ENCODE data around the gene DLX4.

Gene DLX4

GRCh38 chr17:49949634-49950033, 19.4 kb upstream of the DLX4 start:
- no peak for DNase-seq

GRCh38 chr17:49951362-49952082, 17.5 kb upstream of the DLX4 start:
- DNase-seq, result no peak

DNA sequence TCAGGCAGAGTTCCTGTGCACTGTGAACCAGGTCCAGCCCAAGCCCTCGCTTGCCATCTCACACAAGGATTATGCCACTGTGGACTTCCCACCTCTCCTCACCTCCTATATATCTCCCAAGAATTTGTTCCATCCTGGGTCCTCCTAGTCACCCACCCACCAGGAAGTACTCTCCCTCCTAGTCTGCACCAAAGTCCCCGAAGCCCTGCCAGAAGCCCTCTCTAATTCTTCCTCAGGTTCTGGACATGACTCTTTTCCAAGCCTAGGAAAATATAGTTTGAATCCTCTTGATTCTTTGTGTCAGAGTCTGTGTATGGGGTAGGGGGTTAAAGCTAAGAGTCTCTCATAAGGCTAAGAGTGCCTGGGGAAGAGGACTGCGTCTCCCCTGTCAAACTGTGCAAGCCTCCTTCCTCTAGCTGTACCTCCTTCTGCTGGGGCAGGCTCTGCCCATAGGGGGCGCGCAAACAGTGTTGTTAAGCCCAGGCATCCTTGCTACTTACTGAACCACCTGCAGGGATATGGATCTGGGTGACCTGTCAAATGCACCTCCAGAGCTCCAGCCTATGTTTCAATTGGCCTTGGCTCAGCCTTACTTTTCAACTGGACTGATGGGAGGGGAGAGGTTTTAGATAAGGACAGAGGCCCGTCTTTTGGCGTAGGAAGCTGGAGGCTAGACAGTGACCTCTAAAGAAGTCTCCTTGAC, 16.6 kb upstream of the DLX4 start:
- DNase-seq, result peak; percentile 75

DNA sequence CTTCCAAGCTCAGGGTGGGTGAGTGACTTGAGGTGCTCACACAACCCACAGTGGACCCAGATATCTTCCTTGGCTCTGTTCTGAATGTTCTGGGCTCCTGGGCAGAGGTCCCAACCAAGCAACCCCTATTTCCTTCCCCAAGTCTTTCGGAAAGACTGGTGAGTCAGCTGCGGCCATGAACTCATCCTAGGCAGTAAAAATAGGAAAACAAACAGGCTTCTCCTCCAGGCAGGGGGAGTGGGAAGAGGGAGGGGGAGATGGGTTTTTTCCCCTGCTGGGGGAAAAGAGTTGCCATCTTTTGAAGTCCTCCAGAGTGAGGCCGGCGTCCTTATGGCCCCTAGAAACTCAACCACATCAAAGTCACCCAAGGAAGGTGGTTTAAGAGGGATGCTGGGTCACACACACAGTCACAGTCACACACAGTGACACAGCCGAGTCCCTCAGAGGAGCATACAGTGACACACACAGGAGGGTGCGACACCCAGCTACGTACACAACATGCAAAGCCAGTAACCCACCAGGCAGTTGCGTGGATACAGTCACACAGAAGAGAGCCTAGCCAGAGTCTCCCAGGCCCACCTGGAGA, 16.0 kb upstream of the DLX4 start:
- DNase-seq, result no peak

- no peak for DNase-seq
These were observed 13.8 kb upstream of the DLX4 start for GRCh38 chr17:49955157-49955556.

GRCh38 chr17:49956780-49957179, 12.2 kb upstream of the DLX4 start:
- no peak for DNase-seq

- no peak for DNase-seq
These were observed 11.6 kb upstream of the DLX4 start for GRCh38 chr17:49957350-49957749.

DNA sequence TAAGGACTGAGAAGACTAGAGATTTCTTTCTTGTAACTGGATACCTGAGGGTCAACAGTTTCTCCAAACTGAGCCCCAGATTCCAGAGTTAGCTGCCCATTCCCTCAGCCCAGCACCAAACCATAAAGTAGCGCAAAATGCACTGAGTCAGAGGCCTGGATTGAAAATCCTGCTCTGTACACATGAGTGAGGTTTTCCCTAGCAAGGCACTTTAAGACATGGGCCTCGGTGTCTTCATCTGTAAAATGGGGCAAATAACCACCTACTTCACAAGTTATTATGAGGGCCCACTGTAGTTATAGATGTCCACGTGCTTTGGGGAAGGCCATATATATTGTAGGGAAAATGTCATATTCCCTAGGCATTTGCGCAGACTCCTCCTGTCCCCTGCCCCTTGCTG, 10.3 kb upstream of the DLX4 start:
- no peak for DNase-seq

GRCh38 chr17:49959183-49959935, 9.6 kb upstream of the DLX4 start:
- DNase-seq, result no peak

- no peak for DNase-seq
These were observed 6.2 kb upstream of the DLX4 start for GRCh38 chr17:49962599-49963308.

GRCh38 chr17:49963309-49963625, 5.7 kb upstream of the DLX4 start:
- no peak for DNase-seq

DNA sequence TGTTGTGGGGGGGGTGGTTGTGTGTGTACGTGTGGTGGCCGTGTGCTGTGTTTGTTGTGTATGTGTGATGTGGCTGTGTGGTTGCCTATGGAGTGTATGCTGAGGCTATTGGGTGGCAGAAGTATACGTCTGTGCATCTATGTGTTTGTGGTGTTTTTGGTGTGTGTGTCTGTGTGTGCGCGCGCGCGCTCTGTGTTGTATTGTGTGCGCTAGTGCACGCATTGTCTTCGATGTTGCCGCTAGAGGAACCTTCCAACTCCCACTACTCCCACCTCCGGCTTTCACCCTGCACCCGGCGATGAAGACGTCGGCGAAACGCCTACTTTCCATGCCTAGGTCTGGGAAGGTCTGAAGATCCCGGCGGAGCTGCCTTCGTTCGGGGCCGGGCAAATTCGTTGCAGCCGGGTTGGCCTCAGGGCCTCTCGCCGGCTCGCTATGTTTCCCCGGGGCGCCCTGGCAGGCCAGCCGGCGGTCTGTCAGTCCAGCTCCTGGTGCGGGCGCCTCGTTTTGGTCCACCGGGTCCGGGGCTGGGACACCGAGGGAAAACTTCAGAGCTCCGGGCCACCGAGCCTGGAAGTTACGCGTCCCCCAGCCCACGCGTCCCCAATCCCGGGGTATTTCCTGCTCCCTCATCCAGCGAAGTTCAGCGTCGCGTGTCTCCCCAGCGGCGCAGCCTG, 5.2 kb upstream of the DLX4 start:
- no peak for DNase-seq

GRCh38 chr17:49964303-49964768, 4.7 kb upstream of the DLX4 start:
- no peak for DNase-seq

DNA sequence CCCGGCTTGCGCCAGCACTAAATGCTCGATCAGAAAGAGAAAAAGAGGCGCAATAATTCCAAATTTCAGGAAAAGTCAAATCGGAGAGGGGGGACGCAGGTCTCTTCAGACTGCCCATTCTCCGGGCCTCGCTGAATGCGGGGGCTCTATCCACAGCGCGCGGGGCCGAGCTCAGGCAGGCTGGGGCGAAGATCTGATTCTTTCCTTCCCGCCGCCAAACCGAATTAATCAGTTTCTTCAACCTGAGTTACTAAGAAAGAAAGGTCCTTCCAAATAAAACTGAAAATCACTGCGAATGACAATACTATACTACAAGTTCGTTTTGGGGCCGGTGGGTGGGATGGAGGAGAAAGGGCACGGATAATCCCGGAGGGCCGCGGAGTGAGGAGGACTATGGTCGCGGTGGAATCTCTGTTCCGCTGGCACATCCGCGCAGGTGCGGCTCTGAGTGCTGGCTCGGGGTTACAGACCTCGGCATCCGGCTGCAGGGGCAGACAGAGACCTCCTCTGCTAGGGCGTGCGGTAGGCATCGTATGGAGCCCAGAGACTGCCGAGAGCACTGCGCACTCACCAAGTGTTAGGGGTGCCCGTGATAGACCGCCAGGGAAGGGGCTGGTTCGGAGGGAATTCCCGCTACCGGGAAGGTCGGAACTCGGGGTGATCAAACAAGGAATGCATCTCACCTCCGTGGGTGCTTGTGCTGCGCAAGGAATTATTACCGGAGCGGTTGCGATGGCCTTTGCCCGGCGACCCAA, 4.0 kb upstream of the DLX4 start:
- no peak for DNase-seq

GRCh38 chr17:49965524-49965909, 3.5 kb upstream of the DLX4 start:
- DNase-seq, result no peak

GRCh38 chr17:49966767-49967166, 2.2 kb upstream of the DLX4 start:
- DNase-seq, result no peak

DNA sequence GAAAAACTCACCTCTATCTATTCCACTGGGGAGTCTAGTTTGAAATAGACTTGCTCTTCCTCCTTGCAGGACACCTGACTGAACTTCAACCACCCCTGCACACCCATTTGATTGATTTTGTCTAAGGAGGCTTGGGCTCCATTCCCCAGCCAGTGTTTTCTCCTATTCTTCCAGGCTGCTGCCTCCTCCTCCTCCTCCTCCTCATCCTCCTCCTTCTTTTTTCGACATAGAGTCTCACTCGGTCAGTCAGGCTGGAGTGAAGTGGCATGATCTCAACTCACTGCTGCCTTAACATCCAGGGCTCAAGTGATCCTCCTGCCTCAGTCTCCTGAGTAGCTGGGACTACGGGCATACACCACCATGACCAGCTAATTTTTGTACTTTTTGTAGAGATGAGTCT, 1.8 kb upstream of the DLX4 start:
- no peak for DNase-seq

GRCh38 chr17:49967621-49968404, 1.2 kb upstream of the DLX4 start:
- no peak for DNase-seq

- DNase-seq, result peak; percentile 83
These were observed 421 bp upstream of the DLX4 start for GRCh38 chr17:49968405-49969133.

- no peak for DNase-seq
These were observed 902 bp downstream of the DLX4 start for GRCh38 chr17:49969795-49970389.
